Activated effector memory CD4-positive, alpha-beta T cell treated with anti-CD3 and anti-CD28 coated beads, Interleukin-2, amount 50 U/mL, for 16 hours (primary cell): ENCODE data around the gene GPR85.
"Not testable (repeated sequence)": the region's sequence is repeated elsewhere in the genome, so short reads cannot be mapped to it uniquely, and the experiment has no call there.

ENCODE experiments used
- DNase-seq: peaks from one replicate; pipeline ENCODE4 v3.0.0-alpha.2; 2020

The GPR85 gene, protein sequence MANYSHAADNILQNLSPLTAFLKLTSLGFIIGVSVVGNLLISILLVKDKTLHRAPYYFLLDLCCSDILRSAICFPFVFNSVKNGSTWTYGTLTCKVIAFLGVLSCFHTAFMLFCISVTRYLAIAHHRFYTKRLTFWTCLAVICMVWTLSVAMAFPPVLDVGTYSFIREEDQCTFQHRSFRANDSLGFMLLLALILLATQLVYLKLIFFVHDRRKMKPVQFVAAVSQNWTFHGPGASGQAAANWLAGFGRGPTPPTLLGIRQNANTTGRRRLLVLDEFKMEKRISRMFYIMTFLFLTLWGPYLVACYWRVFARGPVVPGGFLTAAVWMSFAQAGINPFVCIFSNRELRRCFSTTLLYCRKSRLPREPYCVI

DNA sequence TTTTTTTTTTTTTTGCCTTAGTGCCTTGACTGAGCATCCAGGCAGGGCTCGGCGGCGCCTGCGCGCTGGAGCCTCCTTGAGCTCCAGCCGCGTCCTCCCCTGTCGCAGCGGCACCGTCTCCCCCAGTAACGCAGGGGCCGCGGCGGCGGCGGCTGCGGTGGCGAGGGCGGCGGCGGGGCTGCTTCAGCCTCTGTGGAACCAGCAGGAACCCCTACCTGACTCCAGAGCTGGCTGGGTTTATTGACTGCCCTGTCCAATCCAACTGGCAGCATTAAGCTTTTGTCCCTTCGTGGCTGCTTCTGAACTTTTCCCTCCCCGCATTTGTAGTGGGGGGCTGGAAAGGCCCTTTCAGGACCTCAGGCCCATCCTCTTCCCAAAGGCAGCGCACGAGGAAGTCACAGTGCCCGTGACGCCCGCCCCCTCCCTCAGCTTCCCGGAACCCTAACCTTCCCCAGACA is at the start of gene GPR85:
TSS of gene GPR85 (minus strand) at position 397 of the 458 bp plus-strand sequence. CDS start 2,106 bp downstream, outside the sequence.
- DNase-seq, result peak; percentile 63

DNA sequence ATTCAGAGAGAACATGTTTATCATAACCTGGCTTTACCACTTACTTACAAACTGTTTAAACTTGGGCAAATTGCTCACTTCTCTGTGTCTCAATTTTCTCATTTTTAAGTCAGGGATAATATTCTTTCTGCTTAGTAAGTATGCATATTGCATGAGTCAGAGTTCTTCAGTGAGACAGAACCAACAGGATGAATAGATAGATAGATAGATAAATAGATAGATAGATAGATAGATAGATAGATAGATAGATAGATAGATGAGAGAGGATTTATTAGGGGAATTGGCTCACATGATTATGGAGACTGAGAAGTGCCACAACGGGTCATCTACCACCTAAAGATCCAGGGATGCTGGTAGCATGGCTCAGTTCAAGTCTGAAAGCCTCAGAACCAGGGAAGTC is 47.4 kb upstream of the GPR85 start:
- DNase-seq, result no peak

DNA sequence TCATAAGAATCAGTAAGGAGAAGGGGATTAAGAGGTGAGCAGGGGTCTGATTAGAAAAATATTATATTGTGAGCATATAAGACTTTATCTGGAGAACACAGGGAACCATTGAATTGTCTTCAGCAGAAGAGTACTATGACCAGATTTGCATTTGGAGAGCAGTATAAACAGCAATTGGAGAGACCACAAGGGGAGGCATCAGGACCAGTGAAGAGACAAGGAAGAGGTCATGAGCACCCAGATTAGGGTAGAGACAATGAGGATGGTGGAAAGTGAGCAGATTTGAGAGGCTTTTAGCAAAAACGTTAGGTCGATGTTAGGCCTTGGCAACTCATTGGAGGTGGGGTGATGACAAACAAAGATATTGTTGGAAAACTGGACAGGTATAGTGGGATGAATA is 44.7 kb upstream of the GPR85 start:
- DNase-seq, result no peak

DNA sequence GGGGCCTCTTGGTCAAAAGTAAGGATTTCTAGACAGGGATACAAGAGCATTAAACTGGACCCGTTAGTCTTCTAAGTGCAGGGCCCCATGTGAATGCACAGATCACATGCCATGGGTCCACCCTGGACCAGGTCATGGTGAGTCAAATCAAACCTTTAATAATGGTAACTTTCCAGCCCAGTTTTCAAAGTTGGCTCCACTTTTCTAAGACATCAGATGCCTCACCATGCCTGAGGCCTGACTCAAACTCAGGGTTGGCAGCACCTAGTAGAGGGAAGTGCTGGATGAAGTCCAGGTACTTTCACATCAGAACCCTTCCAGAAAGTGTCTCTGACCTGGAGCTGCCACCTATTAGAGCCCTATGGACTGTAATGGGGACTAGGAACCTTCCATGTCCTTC is 41.4 kb upstream of the GPR85 start:
- no peak for DNase-seq

DNA sequence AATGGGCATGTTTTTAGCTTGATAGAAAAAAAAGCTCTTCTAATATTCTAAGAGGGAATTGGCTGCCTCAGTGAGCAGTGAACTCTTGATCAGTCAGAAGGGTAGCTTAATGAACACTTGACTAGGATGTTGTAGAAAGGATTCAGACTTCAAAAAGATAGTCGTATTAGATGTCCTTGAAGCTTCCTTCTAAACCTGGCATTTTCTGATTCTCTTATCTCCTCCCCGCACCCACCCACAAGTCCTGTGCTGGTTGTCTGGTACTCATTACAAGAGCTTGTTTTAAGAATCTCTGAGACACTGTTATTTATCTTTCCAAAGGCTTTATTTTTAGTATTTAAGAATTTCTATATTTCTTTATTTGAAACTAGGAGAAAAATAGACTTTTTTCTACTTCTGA is 39.1 kb upstream of the GPR85 start:
- DNase-seq, result no peak

DNA sequence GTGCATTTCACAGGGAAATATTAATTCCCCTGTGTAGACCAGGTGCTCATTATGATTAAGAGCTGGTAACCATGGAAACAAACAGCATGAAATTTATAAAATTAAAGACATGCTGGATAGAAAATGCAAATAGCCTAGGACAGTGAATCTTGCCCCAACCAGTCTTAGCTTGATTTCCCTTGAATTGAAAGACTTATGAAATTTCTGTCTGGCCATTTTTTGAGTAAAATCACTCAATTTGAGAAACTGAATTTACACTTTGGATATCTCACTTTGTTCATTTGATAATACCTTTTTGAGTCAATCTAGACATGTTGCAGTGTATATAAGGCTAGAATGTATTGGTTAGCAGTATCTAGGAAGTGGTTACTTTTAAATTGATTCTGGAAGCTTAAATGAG is 36.1 kb upstream of the GPR85 start:
- DNase-seq, result no peak

DNA sequence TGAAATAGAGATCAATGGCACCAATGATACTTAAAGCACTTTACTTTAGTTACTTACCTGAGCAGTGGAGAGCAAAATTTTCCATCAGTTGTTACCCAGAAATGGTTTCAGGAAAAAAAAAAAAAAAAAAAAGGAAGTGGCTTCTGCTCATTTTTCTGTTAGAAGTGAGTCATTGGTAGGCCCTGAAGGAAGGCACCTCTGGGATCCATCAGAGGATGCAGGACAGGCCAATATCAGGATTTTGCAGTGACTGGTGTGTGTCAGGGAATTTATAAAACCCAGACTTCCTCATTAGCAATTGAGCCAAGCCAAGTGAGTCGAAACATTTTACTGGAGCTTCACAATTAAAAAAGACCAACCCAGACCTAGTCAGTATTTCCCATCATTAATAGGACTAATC is 34.0 kb upstream of the GPR85 start:
- no peak for DNase-seq

DNA sequence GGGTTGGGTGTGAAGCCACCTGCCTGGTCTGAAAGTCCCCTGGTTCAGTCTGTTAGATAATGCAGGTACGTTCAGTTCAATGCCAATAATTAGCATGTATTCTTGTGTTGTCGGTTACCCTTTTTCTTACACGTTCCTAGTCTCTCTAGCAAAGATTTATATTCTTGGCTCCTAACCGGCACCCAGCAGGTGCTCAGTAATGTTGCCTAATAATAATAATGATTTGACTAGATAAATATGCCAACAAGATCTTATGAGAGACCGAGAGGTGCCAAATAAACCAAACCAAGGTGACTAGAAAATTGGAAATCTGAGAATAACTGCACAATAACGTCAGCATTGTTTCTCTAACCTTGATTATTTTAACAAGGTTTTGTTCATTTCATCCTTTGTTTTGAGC is 32.8 kb upstream of the GPR85 start:
- DNase-seq, result no peak

DNA sequence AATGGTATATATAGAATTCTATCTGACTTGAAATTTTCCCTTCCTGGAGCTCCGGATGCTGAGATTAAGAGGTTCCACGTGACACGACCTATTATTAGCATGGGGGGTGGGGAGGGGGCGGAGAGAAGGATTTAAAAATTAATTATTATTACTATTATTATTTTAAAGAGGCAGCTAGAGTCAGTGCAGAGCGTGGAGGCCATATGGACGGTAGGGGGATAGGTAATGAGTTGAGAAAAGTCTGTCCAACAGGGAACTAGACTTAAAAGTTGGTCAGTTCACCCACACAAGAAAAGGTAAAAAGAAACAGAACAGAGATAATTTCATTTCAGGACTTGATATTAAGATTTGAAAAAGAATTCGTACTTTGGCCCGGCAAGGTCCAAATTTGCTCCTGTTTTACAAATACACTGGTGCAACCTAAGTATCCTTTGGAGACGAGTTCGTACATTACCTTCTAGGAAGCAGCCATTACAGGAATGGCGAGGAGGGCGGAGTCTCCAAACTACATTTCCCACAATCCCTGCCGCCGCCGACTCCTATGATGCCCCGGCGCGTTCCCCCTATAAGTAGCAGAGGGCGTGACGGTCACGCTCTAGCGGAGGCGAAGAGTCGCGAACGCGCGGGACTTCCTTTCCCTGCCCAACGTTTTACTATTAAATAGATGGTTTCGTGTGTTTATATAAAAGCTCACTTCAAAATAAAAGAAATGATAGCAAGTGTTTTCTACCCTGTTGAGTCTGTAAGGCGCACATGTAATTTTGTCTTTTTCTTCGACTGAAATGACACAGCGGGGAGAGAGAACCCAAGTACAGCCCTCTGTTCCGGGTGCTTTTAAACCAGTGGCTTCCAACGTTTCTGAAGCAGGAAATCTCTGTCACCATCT is 31.7 kb upstream of the GPR85 start, which contains the start of gene SMIM30:
TSS of gene SMIM30 (minus strand) at position 481 of the 886 bp plus-strand sequence. CDS start 976 bp downstream, outside the sequence.
- DNase-seq, result peak; percentile 94

DNA sequence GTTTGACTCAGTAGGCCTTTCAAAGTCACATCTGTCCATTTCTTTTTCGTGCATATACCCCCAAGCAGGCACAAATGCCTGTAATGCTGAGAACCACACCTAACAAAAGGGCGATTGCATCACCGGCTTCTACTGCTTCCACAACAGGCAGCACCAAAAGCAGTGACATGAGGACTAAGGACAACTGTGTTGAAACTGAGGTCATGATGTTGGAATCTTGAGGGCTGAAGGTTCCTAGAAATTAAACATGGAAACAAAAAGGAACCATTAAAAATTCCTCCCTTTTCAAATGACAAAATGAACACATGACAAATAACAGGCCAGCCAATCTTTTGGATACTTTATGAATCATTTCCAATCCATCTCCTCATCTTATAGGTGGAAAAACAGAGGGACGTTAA is 30.7 kb upstream of the GPR85 start:
- DNase-seq, result not testable (repeated sequence)

DNA sequence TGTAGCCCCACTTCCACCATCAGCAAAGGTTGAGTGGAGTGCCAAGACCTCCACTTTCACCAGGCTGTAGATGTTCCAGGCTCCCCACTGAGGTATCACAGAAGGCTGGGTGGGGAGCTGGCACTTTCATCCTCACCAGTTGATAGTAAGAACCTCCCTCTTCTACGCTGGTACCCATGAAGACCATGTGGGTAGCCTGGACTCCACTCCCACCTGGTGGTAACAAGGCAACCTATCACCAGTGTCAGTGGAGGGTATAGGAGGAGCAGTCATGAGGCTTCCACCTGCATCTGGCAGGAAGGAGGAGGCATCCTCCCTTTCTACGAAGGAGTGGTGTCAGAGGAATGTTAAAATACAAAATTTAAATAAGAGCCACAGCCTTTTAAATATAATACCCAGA is 27.3 kb upstream of the GPR85 start:
- DNase-seq, result no peak

DNA sequence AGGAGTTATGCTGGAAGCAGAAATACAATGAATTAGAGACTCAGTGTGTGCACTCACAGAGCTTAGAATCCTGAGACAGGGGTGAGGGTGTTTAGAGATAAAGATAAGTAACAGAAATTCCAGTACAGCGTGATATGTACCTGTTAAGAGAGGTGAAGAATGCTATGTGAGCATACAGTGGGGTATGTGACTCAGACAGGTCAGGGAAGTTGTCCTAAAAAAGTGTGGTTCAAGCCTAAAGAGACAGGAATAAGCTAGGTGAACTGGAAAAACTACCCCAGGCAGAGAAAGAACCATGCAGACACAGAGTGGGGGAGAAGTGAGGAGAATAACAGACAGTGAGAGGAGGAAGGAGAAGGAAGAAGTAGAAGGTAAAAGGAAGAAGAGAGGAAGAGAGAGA is 23.1 kb upstream of the GPR85 start:
- no peak for DNase-seq

DNA sequence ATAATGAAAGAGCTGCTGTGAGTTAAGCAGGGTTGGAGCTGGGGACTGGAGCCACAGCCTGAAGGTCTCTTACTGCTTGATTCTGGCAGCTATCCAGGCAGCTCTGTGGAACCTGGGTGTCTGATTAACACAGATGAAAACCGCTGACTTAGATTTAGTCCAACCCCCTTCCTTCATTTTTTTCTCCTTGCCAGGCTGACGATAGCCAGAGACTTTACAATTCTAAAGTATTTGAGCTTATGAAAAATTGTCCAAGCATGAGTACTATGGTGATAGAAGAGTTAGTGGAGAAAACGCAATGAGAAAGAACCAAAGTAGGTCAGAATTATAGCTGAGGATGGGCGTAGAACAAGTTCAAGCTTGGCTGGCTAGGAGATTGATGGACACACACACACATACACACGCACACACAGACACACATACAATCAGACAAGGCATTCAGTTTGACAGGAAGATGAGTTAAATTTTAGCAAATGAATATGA is 13.5 kb upstream of the GPR85 start:
- DNase-seq, result no peak

DNA sequence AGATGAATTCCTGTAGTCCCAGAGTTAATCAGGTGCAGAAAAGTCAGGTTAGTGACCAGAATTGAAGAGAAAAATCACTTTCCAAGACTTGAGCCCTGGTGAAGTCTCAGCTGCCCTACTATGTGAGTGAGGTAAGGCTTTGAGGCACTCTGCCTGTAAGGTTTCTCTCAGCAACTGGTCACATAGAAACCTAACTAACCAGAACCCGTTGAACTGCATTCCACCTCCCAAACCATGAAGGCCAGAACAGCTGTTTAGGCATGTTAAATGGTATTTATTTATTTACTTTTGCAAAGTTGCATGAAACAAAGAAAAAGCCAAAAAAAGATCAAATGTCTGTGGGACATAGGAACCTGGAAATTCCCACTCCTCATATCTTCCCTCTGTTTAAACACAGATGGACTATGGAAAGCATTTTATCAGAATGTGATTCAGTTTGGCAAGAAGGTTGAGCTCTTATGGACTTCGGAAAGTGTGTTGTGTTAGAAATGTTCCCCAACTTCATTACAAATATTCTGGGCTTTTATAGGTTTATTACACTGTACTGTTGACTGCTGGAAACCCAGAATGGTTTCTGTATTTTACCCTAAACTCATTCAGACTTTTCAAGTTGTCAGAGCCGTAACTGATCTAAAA is 12.8 kb upstream of the GPR85 start:
- DNase-seq, result no peak

DNA sequence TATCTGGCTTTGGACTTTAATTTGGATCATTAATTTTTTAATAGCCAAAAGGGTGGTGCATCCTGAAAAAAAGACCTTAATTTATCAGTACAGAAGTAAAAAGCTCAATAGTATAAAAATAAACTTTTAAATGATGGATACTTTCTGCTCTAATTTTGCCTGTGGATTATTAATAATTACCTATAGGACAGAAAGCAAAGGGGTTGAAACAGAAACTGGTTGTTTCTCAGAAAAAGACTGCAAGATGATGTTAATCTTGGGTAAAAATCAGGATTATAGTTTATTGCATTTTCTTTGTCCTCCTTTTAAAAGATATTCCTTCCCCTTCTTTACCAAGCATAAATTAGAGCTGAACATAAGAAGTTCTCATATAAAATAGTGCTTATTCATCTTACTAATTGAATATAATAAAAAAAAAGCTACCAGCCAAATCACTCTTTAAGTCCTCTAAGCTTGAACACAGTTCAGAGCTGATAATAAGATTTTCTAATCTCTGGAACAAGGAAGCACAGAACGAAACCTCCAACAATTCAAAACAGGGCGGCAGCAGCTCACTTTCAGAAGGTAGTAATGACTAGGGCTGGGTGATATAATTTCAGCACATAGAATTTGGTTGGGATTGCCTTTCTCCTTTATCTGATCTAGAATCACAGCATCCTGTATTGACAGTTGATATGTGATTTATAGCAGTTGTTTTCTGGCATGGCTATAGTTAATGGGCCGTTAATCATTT is 8.1 kb upstream of the GPR85 start:
- DNase-seq, result no peak

DNA sequence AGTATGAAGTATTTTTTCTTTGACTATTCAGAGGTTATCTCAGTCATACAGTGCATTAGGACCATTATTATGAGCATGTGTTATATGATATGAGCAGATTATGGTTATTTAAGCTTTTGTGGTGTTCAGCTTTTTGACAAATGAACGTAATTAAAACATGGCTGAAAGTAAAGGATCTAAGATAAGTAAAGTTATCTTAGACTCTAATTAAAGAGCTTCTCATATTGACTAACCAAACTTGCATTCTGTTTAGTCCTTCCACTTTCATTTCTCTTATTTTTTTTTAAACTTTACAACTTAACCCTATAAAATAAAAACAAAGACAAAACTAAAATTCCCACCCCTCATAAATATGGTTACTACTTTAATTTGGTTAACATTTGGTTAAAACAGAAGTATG is 6.9 kb upstream of the GPR85 start:
- DNase-seq, result no peak

DNA sequence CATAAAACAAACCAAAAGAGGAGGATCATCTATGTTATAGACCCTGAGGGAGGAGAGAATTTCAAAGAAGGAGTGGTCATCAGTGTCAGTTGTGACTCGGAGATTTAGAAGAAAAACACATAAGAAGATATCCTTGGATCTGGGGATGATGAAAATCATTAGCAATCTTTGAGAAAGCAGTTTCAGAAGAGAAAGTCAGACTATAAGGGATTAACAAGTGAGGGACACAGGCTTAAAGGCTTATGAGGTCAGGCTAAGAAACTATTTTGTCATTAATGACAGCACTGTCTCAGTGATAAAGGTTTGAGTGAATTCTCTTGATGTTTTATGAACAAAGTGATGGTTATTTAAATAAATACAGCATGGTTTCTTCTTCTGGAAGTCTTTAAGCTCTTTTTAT is 6.1 kb upstream of the GPR85 start:
- DNase-seq, result no peak

DNA sequence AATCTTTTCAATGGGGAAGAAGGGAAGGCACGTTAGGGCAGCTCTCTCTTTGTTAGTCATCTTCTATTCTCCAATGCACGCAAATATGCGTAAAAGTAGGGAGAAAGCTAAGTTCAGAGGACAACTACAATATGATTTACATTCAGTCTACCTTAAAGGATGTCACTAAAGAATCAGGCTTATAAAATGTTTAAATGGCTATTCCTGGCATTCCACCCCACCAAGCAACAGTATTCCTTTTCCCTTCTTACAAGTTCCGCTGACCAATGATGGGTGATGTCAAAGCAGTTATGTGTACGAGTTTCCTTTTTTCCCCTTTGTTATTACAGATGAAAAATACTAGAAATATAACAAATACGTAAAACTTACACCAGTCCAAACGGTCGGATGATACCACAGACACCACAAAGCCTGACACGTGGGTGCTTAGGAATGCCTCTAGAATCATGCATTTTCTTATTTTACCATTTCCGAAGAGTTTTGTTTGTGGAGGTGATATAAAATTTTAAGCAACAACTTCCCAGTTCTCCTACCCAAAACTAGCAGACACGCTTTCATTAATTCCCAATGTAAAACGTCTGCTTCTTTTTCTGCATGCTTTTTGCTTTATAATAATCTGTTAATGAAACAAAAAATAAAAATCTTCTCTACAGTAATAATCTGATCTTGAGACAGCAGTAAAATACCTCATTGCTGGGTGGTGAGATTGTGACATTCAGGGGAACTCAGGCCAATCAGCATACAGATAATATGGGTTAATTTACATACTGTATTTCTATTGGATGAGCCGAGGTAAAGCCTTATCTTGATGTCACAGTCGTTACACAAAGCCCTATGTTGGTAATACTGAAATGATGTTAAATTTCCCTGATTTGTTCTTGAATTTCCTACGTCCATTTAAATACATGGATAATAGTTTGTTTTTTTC is 708 bp upstream of the GPR85 start:
- DNase-seq, result no peak

DNA sequence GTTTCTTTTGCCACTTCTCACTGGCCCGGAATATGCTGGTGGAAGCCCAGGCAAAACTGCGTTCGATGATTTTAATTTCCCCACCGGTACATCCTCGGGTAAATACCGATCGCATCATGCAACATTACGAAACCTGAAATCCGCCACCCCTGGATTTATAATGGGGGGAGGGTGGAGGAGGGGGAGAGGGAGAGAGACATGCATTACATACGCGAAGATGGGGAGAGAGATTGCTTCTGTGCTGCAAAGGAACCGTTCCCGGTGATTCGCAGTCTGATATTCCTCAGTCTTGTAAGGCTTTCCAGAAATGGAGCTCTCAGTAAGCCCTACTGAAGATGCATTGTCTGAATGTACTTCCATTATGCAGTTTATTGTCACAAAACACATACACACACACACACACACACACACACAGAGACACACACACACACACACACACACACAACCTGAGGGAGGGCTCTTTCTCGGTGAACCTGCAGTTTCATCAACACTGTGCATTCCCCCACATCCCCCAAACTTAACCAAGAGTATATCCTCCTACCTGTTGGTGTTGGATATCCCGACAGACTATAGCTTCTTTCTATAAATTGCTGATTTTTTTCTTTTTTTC is 741 bp downstream of the GPR85 start:
- no peak for DNase-seq

DNA sequence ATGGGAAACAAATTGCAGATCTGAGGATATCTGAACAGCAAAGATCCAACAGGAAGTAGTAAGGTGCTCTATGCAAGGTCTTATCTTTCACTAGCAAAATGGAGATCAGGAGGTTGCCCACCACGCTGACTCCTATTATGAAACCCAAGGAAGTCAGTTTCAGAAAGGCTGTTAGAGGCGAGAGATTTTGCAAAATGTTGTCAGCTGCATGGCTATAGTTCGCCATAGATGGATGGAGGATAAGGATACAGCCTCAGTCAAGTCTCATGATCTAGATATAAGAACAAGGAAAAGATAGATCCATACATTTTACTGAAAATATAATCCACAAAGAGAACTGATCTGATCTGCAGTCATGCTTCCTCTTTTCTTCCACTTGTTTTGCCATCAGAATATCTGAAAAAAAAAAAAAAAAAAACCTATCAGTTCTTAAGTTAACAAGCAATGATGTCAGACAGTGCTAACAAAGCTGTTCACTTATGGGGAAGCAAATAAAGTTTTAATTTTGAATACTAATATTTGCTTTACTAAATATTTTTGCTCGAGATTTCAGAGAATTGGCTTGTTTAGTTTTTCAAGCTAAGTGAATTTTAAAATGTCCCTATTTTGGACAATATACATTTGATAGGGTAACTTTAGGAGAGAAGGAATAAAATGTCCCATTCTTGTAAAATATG is 2.0 kb downstream of the GPR85 start:
- no peak for DNase-seq
